Liver (tissue), 9 donors: Measurements from ENCODE around the gene SYNDIG1. TPM values are rescaled to one million over a fixed set of nuclear protein-coding genes. Genes with fewer than 3 reads are reported as not detected.
A peak's percentile ranks its signal among the peaks of the same experiment; 100 is the strongest.

ENCODE experiments used
- DNase-seq: peaks from one replicate; pipeline ENCODE4 v3.0.0-alpha.2; 2017; ENCODE audit warnings: low spot score
- H3K27ac ChIP-seq, 2 donors: one replicate each; pipeline ENCODE4 v1.7.0; 2013; ENCODE audit warnings: inconsistent platforms in 2 of 2, low read length in 2 of 2, control low read depth in 1 of 2, low read depth in 1 of 2, mild to moderate bottlenecking in 1 of 2
- H3K27me3 ChIP-seq, 4 donors: one replicate each; pipeline versions ENCODE4 v1.6.1 to v1.7.0; 2013; ENCODE audit warnings: low read length in 3 of 4, inconsistent platforms in 1 of 4, mild to moderate bottlenecking in 1 of 4, moderate library complexity in 1 of 4; ENCODE audit not compliant: control insufficient read depth in 4 of 4, insufficient read depth in 4 of 4
- H3K36me3 ChIP-seq, 4 donors: one replicate each; pipeline versions ENCODE4 v1.6.1 to v1.7.0; 2013; ENCODE audit warnings: low read length in 3 of 4, mild to moderate bottlenecking in 3 of 4, low read depth in 1 of 4, moderate library complexity in 1 of 4; ENCODE audit not compliant: control insufficient read depth in 4 of 4, insufficient read depth in 3 of 4
- H3K4me1 ChIP-seq, 4 donors: one replicate each; pipeline versions ENCODE4 v1.6.1 to v1.7.0; 2013; ENCODE audit warnings: low read length in 3 of 4, mild to moderate bottlenecking in 3 of 4, moderate library complexity in 1 of 4; ENCODE audit not compliant: control insufficient read depth in 4 of 4, insufficient read depth in 4 of 4
- H3K4me3 ChIP-seq, 3 donors: one replicate each; pipeline versions ENCODE4 v1.6.1 to v1.7.0; 2013; ENCODE audit warnings: low read length in 3 of 3, control low read depth in 1 of 3, low read depth in 1 of 3, mild to moderate bottlenecking in 1 of 3
- H3K9ac ChIP-seq, 2 donors: one replicate each; pipeline ENCODE4 v1.7.0; 2013; ENCODE audit warnings: low read length in 2 of 2, mild to moderate bottlenecking in 2 of 2, moderate library complexity in 2 of 2, control low read depth in 1 of 2, low read depth in 1 of 2
- H3K9me3 ChIP-seq, 4 donors: one replicate each; pipeline versions ENCODE4 v1.6.1 to v1.7.0; 2013; ENCODE audit warnings: low read length in 3 of 4; ENCODE audit not compliant: control insufficient read depth in 4 of 4
- FOXA1 ChIP-seq: IDR thresholded peaks from 2 replicates; pipeline ENCODE4 v1.6.1; 2016; ENCODE audit warnings: antibody characterized with exemption
- HNF4G ChIP-seq: IDR thresholded peaks from 2 replicates; pipeline ENCODE4 v1.6.1; 2016; ENCODE audit warnings: antibody characterized with exemption
- JUND ChIP-seq, 2 donors: IDR thresholded peaks; 2 replicates each; pipeline ENCODE4 v1.6.1; 2016; ENCODE audit warnings: antibody characterized with exemption in 2 of 2
- MAX ChIP-seq: IDR thresholded peaks from 2 replicates; pipeline ENCODE4 v1.6.1; 2016; ENCODE audit warnings: antibody characterized with exemption
- NR2F2 ChIP-seq: IDR thresholded peaks from 2 replicates; pipeline ENCODE4 v1.6.1; 2016; ENCODE audit warnings: antibody characterized with exemption
- REST ChIP-seq: IDR thresholded peaks from 2 replicates; pipeline ENCODE4 v1.6.1; 2016; ENCODE audit warnings: antibody characterized with exemption, mild to moderate bottlenecking
- SP1 ChIP-seq: IDR thresholded peaks from 2 replicates; pipeline ENCODE4 v1.6.1; 2018; ENCODE audit warnings: antibody characterized with exemption, mild to moderate bottlenecking
- TAF1 ChIP-seq: conservative IDR thresholded peaks from 2 replicates; pipeline ENCODE4 v1.6.1; 2016; ENCODE audit warnings: antibody characterized with exemption, mild to moderate bottlenecking
- YY1 ChIP-seq: IDR thresholded peaks from 2 replicates; pipeline ENCODE4 v1.6.1; 2016; ENCODE audit warnings: antibody characterized with exemption, mild to moderate bottlenecking
- ZBTB33 ChIP-seq: IDR thresholded peaks from 2 replicates; pipeline ENCODE4 v1.6.1; 2016; ENCODE audit warnings: antibody characterized with exemption
- WGBS: extraction: QIAGEN DNeasy Blood & Tissue Kit; methylation state at CpG from one replicate; pipeline ENCODE4 v1.1.7; 2013; 5-methylcytosine and 5-hydroxymethylcytosine counted together
- polyA plus RNA-seq, 2 donors: library from polyadenylated mRNA; stranded (reverse) in 1 of 2; unstranded in 1 of 2; fragments of 200-250 nt in 1 of 2; fragments of >200 nt in 1 of 2; fragmentation: Nextera tagmentation in 1 of 2; extraction: Ambion mirVana in 1 of 2; gene quantifications; one replicate each; pipeline versions ENCODE4 v1.2.1 to v1.2.3, GENCODE V29; 2013 to 2015
- total RNA-seq, 2 donors: library from RNA; depleted of rRNA; stranded (reverse); fragments of >200 nt; gene quantifications; one replicate each; pipeline ENCODE4 v1.2.3, GENCODE V29; 2014
- TF ChIP-seq, protein P1 (sequence below): IDR thresholded peaks from 2 replicates; pipeline ENCODE4 v1.6.1; 2016; ENCODE audit warnings: antibody characterized with exemption
- donor health status: healthy.
- donor health status: healthy.
- donor health status: healthy.
- donor health status: healthy.
- donor health status: healthy.

Gene SYNDIG1
- total and polyA plus RNA-seq, 4 donors = 0.05 to 0.08 TPM; not detected in 2

DNA sequence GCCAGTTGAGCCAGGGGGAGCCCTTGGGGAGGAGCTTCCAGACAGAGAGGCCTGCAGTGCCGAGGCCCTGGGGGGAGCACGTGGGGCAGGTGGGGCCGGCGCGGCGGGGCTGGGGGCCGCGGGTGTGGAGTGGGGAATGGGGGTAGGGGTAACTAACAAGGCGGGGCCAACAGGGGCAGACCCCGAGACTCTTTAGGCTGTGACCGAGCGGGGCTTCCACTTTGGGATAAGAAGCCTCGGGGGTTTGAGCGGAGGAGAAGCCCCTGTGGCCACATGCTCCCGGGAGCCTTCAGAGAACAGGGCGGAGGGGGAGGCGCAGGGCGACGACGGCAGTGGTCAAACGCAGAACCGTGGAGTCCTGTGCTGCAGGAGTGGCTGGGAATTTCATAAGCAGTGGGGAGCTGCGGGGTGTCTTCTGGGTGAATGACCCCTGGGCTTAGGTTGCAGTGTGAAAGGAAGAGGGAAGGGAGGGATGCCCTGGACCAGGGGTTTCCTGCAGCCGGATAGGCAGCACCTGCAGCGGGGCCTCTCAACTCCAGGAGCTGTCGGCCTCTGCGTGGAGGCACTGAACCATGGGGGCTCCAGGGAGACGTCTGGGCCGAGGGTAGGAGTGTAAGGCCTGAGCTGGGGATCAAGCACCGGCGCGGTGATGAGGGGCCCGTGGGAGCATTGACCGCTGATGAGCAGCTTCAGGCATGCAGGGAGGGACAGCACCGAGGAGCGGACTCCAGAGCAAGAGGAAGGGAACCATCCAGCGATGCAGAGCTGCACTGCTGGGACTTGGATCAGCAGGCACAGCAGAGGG is 121.0 kb downstream of the SYNDIG1 start:
- H3K27me3 ChIP-seq = no peaks in the 10 kb centered on the region
- peak; percentile 21 for DNase-seq
- H3K4me1 ChIP-seq = no peaks in the 10 kb centered on the region
- no peak overlapping the region for H3K9ac ChIP-seq
- no peaks in the 10 kb centered on the region for H3K9me3 ChIP-seq
- WGBS = 86% methylated on average over 37 of the region's 37 CpGs
- TF ChIP-seq, protein P1, sequence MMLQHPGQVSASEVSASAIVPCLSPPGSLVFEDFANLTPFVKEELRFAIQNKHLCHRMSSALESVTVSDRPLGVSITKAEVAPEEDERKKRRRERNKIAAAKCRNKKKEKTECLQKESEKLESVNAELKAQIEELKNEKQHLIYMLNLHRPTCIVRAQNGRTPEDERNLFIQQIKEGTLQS = no peak
- TF ChIP-seq SP1 (no peak), ZBTB33 (no peak)
- no peaks in the 10 kb centered on the region for H3K36me3 ChIP-seq
- no peak overlapping the region for H3K4me3 ChIP-seq
- H3K27ac ChIP-seq = no peak overlapping the region

DNA sequence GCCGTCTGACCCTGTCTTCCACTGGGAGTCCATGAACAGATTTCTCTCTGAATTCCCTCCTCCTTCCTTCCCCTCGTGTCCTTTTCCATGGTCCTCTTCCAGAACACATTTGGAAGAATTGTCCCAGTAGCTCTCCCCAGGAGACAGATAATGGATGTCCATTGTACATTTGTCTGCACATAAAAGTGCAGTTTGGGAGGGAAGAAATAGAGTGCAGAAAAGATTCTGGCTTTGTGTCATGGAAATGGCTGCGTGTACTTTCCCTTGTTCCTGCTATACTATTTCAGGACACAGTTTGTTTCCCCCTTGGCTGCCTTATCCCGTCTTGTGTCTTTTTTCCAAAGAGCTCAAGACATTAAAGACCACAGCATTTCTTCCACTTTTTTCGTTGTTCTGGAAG is 127.6 kb downstream of the SYNDIG1 start:
- 69% methylated on average over 5 of the region's 5 CpGs for WGBS
- TF ChIP-seq NR2F2 (no peak), REST (no peak), JUND (IDR thresholded peaks at IDR 0.05) (no peak), TAF1 (no peak), FOXA1 (no peak), YY1 (no peak), HNF4G (no peak), MAX (no peak)
- TF ChIP-seq, protein P1 = no peak
- Histone ChIP-seq H3K27me3 (no peaks in the 10 kb centered on the region), H3K4me3 (no peak overlapping the region), H3K27ac (no peak overlapping the region), H3K36me3 (no peaks in the 10 kb centered on the region), H3K9me3 (peaks cover 3 to 4% (median 3%) of the 10 kb centered on the region in 4 donors), H3K9ac (no peak overlapping the region), H3K4me1 (no peaks in the 10 kb centered on the region)
- no peak for DNase-seq
